IMR-90 (cell line): Measurements from ENCODE around the gene ALPK3. TPM values are rescaled to one million over a fixed set of nuclear protein-coding genes. Genes with fewer than 3 reads are reported as not detected.
A peak's percentile ranks its signal among the peaks of the same experiment; 100 is the strongest.

Experiments used
- ATAC-seq: fragments of 200-7000 bp; cut with Tn5 transposase; 2 replicates; pipeline ENCODE4 v1.9.1; 2020; ENCODE audit warnings: low read depth, mild to moderate bottlenecking, moderate library complexity
- BruUV-seq: library from RNA; stranded (reverse); fragments of 400-500 nt; replicated peaks from 2 replicates; lab custom pipeline; 2021; lab: Mats Ljungman, UMichigan
- CTCF ChIA-PET: fragments of 300-600 bp; formaldehyde crosslinking; extraction: SDS; loops from one replicate; lab custom pipeline; 2021; ENCODE audit warnings: antibody characterized with exemption; lab: Yijun Ruan, JAX
- POLR2A ChIA-PET: fragments of 300-600 bp; sonication (Branson Sonifier 250); formaldehyde crosslinking; loops from one replicate; lab custom pipeline; 2022; ENCODE audit warnings: antibody characterized with exemption; ENCODE audit not compliant: unreplicated experiment; lab: Charles Lee
- DNase-seq: peaks from one replicate; pipeline ENCODE4 v3.0.0; 2013
- H2AFZ ChIP-seq: replicated peaks from 2 replicates; pipeline ENCODE3; 2013; ENCODE audit warnings: low read length, mild to moderate bottlenecking; ENCODE audit not compliant: poor library complexity
- H2AK5ac ChIP-seq: 2 replicates; pipeline ENCODE4 v1.6.1; 2013; ENCODE audit warnings: low read depth, low read length, inconsistent platforms
- H2AK9ac ChIP-seq: replicated peaks from 2 replicates; pipeline ENCODE3; 2013; ENCODE audit warnings: mild to moderate bottlenecking, low read depth, low read length, moderate library complexity; ENCODE audit not compliant: poor library complexity
- H2BK120ac ChIP-seq: 2 replicates; pipeline ENCODE4 v1.6.1; 2013; ENCODE audit warnings: low read depth, low read length, inconsistent platforms
- H2BK15ac ChIP-seq: 3 replicates; pipeline ENCODE4 v1.6.1; 2013; ENCODE audit warnings: low read depth, low read length, inconsistent platforms
- H2BK20ac ChIP-seq: 2 replicates; pipeline ENCODE4 v1.6.1; 2013; ENCODE audit warnings: low read depth, mild to moderate bottlenecking, inconsistent platforms, low read length, moderate library complexity
- H2BK5ac ChIP-seq: 2 replicates; pipeline ENCODE4 v1.6.1; 2013; ENCODE audit warnings: mild to moderate bottlenecking, low read depth, low read length, inconsistent platforms; ENCODE audit not compliant: poor library complexity, severe bottlenecking
- H3K14ac ChIP-seq: replicated peaks from 2 replicates; pipeline ENCODE4 v1.6.1; 2013; ENCODE audit warnings: low read depth, low read length, inconsistent platforms
- H3K18ac ChIP-seq: 2 replicates; pipeline ENCODE4 v1.6.1; 2013; ENCODE audit warnings: low read depth, low read length, control low read depth
- H3K23ac ChIP-seq: 2 replicates; pipeline ENCODE4 v1.6.1; 2013; ENCODE audit warnings: low read depth, low read length, inconsistent platforms
- H3K27ac ChIP-seq: 2 replicates; pipeline ENCODE4 v1.5.1; 2013; ENCODE audit warnings: mild to moderate bottlenecking, control low read depth, low read length; ENCODE audit not compliant: insufficient read depth
- H3K27me3 ChIP-seq: 2 replicates; pipeline ENCODE4 v1.6.1; 2013; ENCODE audit warnings: low read length; ENCODE audit not compliant: control insufficient read depth, insufficient read depth
- H3K36me3 ChIP-seq: 2 replicates; pipeline ENCODE4 v1.6.1; 2013; ENCODE audit warnings: low read length, mixed read lengths; ENCODE audit not compliant: control insufficient read depth, insufficient read depth
- H3K4ac ChIP-seq: 2 replicates; pipeline ENCODE4 v1.6.1; 2013; ENCODE audit warnings: low read depth, low read length, inconsistent platforms
- H3K4me1 ChIP-seq: 2 replicates; pipeline ENCODE4 v1.6.1; 2013; ENCODE audit warnings: low read length, mixed read lengths; ENCODE audit not compliant: control insufficient read depth, insufficient read depth
- H3K4me2 ChIP-seq: 2 replicates; pipeline ENCODE4 v1.6.1; 2013; ENCODE audit warnings: low read depth, mild to moderate bottlenecking, control low read depth, low read length, moderate library complexity
- H3K4me3 ChIP-seq: 2 replicates; pipeline ENCODE4 v1.5.1; 2013; ENCODE audit warnings: low read depth, mild to moderate bottlenecking, control low read depth, low read length, moderate library complexity; ENCODE audit not compliant: insufficient read depth
- H3K56ac ChIP-seq: 2 replicates; pipeline ENCODE4 v1.6.1; 2013; ENCODE audit warnings: low read length, inconsistent platforms; ENCODE audit not compliant: insufficient read depth; ENCODE audit errors: extremely low read depth
- H3K79me1 ChIP-seq, 2 experiments: 2 replicates each; pipeline ENCODE4 v1.6.1; 2013; ENCODE audit warnings: low read length in 2 of 2, inconsistent platforms in 1 of 2, low read depth in 1 of 2
- H3K9ac ChIP-seq: 2 replicates; pipeline ENCODE4 v1.6.1; 2013; ENCODE audit warnings: low read depth, low read length, control low read depth
- H3K9me1 ChIP-seq: 2 replicates; pipeline ENCODE4 v1.6.1; 2013; ENCODE audit warnings: low read length, inconsistent platforms; ENCODE audit not compliant: insufficient read depth
- H3K9me3 ChIP-seq: 2 replicates; pipeline ENCODE4 v1.6.1; 2013; ENCODE audit warnings: low read length; ENCODE audit not compliant: control insufficient read depth, insufficient read depth
- H4K20me1 ChIP-seq: 2 replicates; pipeline ENCODE4 v1.6.1; 2013; ENCODE audit warnings: low read length, inconsistent platforms; ENCODE audit not compliant: insufficient read depth
- H4K5ac ChIP-seq: 2 replicates; pipeline ENCODE4 v1.6.1; 2013; ENCODE audit warnings: mild to moderate bottlenecking, low read depth, low read length, control low read depth
- H4K8ac ChIP-seq, 2 experiments: 2 replicates each; pipeline ENCODE4 v1.6.1; 2013; ENCODE audit warnings: low read depth in 2 of 2, low read length in 2 of 2, control low read depth in 1 of 2, inconsistent platforms in 1 of 2
- H4K91ac ChIP-seq: 2 replicates; pipeline ENCODE4 v1.6.1; 2013; ENCODE audit warnings: low read depth, low read length, inconsistent platforms; ENCODE audit not compliant: insufficient read depth
- BHLHE40 ChIP-seq: fragments of 150-350 bp; IDR thresholded peaks from 2 replicates; pipeline ENCODE4 v1.6.1; 2016; ENCODE audit warnings: mild to moderate bottlenecking, low read depth, low read length
- CEBPB ChIP-seq: IDR thresholded peaks from 2 replicates; pipeline ENCODE4 v1.6.1; 2012; ENCODE audit warnings: low read depth, low read length, improper control_type of control experiment
- CHD1 ChIP-seq: IDR thresholded peaks from 2 replicates; pipeline ENCODE4 v1.6.1; 2012; ENCODE audit warnings: low read depth, low read length, improper control_type of control experiment
- CTCF ChIP-seq: conservative IDR thresholded peaks from 2 replicates; pipeline ENCODE4 v1.5.1; 2012; ENCODE audit warnings: mild to moderate bottlenecking, low read depth, low read length, improper control_type of control experiment
- FOS ChIP-seq: fragments of 150-350 bp; IDR thresholded peaks from 2 replicates; pipeline ENCODE4 v1.6.1; 2016; ENCODE audit warnings: low read depth, low read length
- MAFK ChIP-seq: IDR thresholded peaks from 2 replicates; pipeline ENCODE4 v1.6.1; 2012; ENCODE audit warnings: low read depth, low read length, improper control_type of control experiment
- MAZ ChIP-seq: IDR thresholded peaks from 2 replicates; pipeline ENCODE4 v1.6.1; 2012; ENCODE audit warnings: low read depth, mild to moderate bottlenecking, low read length, improper control_type of control experiment, moderate library complexity, borderline replicate concordance
- MXI1 ChIP-seq: IDR thresholded peaks from 2 replicates; pipeline ENCODE4 v1.6.1; 2012; ENCODE audit warnings: low read depth, mild to moderate bottlenecking, low read length, moderate library complexity, borderline replicate concordance
- NFE2L2 ChIP-seq: fragments of 150-350 bp; IDR thresholded peaks from 2 replicates; pipeline ENCODE4 v1.6.1; 2016; ENCODE audit warnings: low read depth, mild to moderate bottlenecking, low read length
- POLR2A ChIP-seq: IDR thresholded peaks from 2 replicates; pipeline ENCODE4 v1.6.1; 2012; ENCODE audit warnings: mild to moderate bottlenecking, low read depth, low read length
- RAD21 ChIP-seq: IDR thresholded peaks from 2 replicates; pipeline ENCODE4 v1.6.1; 2012; ENCODE audit warnings: low read length, improper control_type of control experiment
- RCOR1 ChIP-seq: IDR thresholded peaks from 2 replicates; pipeline ENCODE4 v1.6.1; 2012; ENCODE audit warnings: mild to moderate bottlenecking, low read length, improper control_type of control experiment; ENCODE audit not compliant: insufficient replicate concordance
- RFX5 ChIP-seq: IDR thresholded peaks from 2 replicates; pipeline ENCODE4 v1.8.0; 2012; ENCODE audit warnings: low read depth, mild to moderate bottlenecking, low read length, moderate library complexity
- SMC3 ChIP-seq: fragments of 150-350 bp; IDR thresholded peaks from 2 replicates; pipeline ENCODE4 v1.6.1; 2016; ENCODE audit warnings: low read depth, mild to moderate bottlenecking, antibody characterized with exemption, low read length, moderate library complexity
- USF2 ChIP-seq: fragments of 150-350 bp; IDR thresholded peaks from 2 replicates; pipeline ENCODE4 v1.6.1; 2017; ENCODE audit warnings: mild to moderate bottlenecking, antibody characterized with exemption, low read length, low read depth
- WGBS, 2 experiments: methylation state at CpG; one replicate each; pipeline versions ENCODE4 v1.1.5 to v1.1.7; 2013; ENCODE audit warnings: missing lambda C conversion rate in 2 of 2; ENCODE audit not compliant: insufficient read length in 1 of 2; ENCODE audit errors: extremely low coverage in 2 of 2; 5-methylcytosine and 5-hydroxymethylcytosine counted together
- dilution Hi-C: fragments of 300-500 bp; cut with HindIII; formaldehyde crosslinking; loops from one replicate; pipeline ENCODE4 v1.14.3; 2018; ENCODE audit warnings: low sequenced_read_pairs; ENCODE audit not compliant: unreplicated experiment
- in situ Hi-C: fragments of 300-500 bp; cut with MboI; formaldehyde crosslinking; loops from 3 replicates; pipeline ENCODE4 v1.14.3; 2019; ENCODE audit warnings: low sequenced_read_pairs, inconsistent platforms, mixed read lengths
- intact Hi-C: fragments of 100-400 bp; cut with micrococcal nuclease; formaldehyde crosslinking; loops from 2 replicates; pipeline ENCODE4 v1.10.0; 2022
- polyA plus RNA-seq, 3 experiments: library from polyadenylated mRNA; depleted of rRNA; stranded (reverse); fragments of >200 nt; gene quantifications; 2 replicates each; pipeline ENCODE4 v1.2.3, GENCODE V29; 2012; ENCODE audit warnings: low replicate concordance in 1 of 3
- total RNA-seq: library from RNA; depleted of rRNA; stranded (reverse); fragments of >200 nt; gene quantifications from 2 replicates; pipeline ENCODE4 v1.2.3, GENCODE V29; 2012
- TF ChIP-seq, protein P1 (sequence below): fragments of 150-350 bp; IDR thresholded peaks from 2 replicates; pipeline ENCODE4 v1.6.1; 2016; ENCODE audit warnings: low read depth, mild to moderate bottlenecking, low read length, moderate library complexity, borderline replicate concordance

ALPK3 gene
- total and polyA plus RNA-seq, 2 of the 4 experiments (the other 2 are of a cell fraction), result under 0.01 to 0.26 TPM

GRCh38 chr15:84797801-84798200, 19.4 kb upstream of the ALPK3 start:
- peaks cover 10% of the 10 kb centered on the region; the same call in 1 of the 2 replicates for H4K20me1 ChIP-seq
- no peak overlapping the region for H3K18ac ChIP-seq
- no peaks in the 10 kb centered on the region for H3K27me3 ChIP-seq
- no peak overlapping the region for H2AFZ ChIP-seq
- no peak overlapping the region for H4K8ac ChIP-seq
- H2AK9ac ChIP-seq, result peak overlapping the region; percentile 83
- no peak overlapping the region for H4K91ac ChIP-seq
- H3K56ac ChIP-seq, result no peak overlapping the region
- CTCF ChIA-PET, result no interaction called here
- dilution Hi-C loops, result no loop called here
- H2BK120ac ChIP-seq, result no peak overlapping the region
- no peak overlapping the region; the same call in 1 of the 2 replicates for H4K5ac ChIP-seq
- H3K27ac ChIP-seq, result no peak overlapping the region
- H3K14ac ChIP-seq, result peak overlapping the region; percentile 52; the same call in 1 of the 2 replicates
- BruUV-seq, result no TSS peak
- POLR2A ChIA-PET, result no interaction called here
- WGBS, 2 experiments, result 100% methylated on average over 2 of the region's 3 CpGs; no CpG with 5 or more reads in 1 of the 2 experiments
- intact Hi-C loops, result no loop called here
- DNase-seq (no peak), ATAC-seq (no peak)
- in situ Hi-C loops, result no loop called here
- H3K9ac ChIP-seq, result no peak overlapping the region
- H2AK5ac ChIP-seq, result peak overlapping the region; percentile 57; the same call in 1 of the 2 replicates
- H3K4ac ChIP-seq, result no peak overlapping the region; the same call in 1 of the 2 replicates
- H3K4me1 ChIP-seq, result peaks cover 6% of the 10 kb centered on the region
- 0 out of 2 replicates have a peak overlapping the region, but pooled peaks have one; percentile 8 for H3K23ac ChIP-seq
- TF ChIP-seq CHD1, result no peak
- TF ChIP-seq, protein P1, sequence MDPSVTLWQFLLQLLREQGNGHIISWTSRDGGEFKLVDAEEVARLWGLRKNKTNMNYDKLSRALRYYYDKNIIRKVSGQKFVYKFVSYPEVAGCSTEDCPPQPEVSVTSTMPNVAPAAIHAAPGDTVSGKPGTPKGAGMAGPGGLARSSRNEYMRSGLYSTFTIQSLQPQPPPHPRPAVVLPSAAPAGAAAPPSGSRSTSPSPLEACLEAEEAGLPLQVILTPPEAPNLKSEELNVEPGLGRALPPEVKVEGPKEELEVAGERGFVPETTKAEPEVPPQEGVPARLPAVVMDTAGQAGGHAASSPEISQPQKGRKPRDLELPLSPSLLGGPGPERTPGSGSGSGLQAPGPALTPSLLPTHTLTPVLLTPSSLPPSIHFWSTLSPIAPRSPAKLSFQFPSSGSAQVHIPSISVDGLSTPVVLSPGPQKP, result no peak
- TF ChIP-seq RFX5, result no peak
- TF ChIP-seq USF2, result no peak
- TF ChIP-seq RCOR1, result no peak
- TF ChIP-seq RAD21, result no peak
- TF ChIP-seq CTCF, result no peak
- TF ChIP-seq CEBPB, result no peak
- TF ChIP-seq SMC3, result no peak
- no peak for TF ChIP-seq MAFK
- no peak for TF ChIP-seq FOS
- no peak for TF ChIP-seq BHLHE40
- TF ChIP-seq POLR2A, result no peak
- TF ChIP-seq MXI1, result no peak
- TF ChIP-seq MAZ, result no peak
- no peak for TF ChIP-seq NFE2L2
- H3K9me3 ChIP-seq, result no peaks in the 10 kb centered on the region
- no peak overlapping the region for H3K4me2 ChIP-seq
- H3K4me3 ChIP-seq, result no peak overlapping the region
- peaks cover 16% of the 10 kb centered on the region for H3K9me1 ChIP-seq
- peaks cover 48% of the 10 kb centered on the region for H3K36me3 ChIP-seq
- H3K79me1 ChIP-seq, result peaks cover 25 to 38% of the 10 kb centered on the region in 2 experiments
- H2BK5ac ChIP-seq, result no peak overlapping the region
- no peak overlapping the region; the same call in 1 of the 2 replicates for H2BK20ac ChIP-seq
- H2BK15ac ChIP-seq, result no peak overlapping the region
